HG02588 (cell line): Measurements from ENCODE around the gene ORAI3.
"Not testable (repeated sequence)": the region's sequence is repeated elsewhere in the genome, so short reads cannot be mapped to it uniquely, and the experiment has no call there.

Source experiments
- ATAC-seq: cut with Tn5 transposase; IDR thresholded peaks from one replicate; pipeline ENCODE4 v1.9.1; 2021; ENCODE audit warnings: mild to moderate bottlenecking, moderate library complexity; ENCODE audit not compliant: unreplicated experiment

ORAI3 gene

DNA sequence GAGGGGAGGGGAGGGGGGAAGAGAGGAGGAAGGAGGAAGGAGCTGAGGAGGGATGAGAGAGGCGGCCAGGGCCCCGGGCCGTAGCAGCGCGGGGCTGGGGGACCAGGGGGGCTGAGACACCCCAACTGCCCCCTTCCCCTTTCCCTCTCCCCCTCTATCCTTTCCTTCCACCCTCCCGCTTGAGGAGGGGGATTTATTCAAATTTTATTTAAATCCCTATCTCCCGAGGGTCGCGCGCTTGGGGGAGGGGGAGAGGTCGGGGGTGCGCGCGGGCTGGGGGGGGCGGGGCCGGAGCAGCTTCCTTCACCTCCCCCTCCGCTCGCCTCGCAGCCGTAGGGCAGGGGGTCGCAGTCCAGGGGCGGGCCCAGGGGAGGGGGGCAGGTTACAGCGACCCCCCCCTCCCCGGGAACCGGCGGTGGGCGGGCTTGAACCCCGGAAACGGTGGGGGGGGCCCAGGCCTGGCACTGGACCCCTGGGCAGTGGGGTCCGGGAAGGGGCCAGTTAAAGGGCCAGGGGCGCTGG lies 25.3 kb upstream of the ORAI3 start, which contains the start of gene FBXL19:
Gene FBXL19, plus strand, starts transcription at position 19 of the 522 bp plus-strand sequence. CDS start 2,183 bp downstream, outside the sequence.
- no peak for ATAC-seq

DNA sequence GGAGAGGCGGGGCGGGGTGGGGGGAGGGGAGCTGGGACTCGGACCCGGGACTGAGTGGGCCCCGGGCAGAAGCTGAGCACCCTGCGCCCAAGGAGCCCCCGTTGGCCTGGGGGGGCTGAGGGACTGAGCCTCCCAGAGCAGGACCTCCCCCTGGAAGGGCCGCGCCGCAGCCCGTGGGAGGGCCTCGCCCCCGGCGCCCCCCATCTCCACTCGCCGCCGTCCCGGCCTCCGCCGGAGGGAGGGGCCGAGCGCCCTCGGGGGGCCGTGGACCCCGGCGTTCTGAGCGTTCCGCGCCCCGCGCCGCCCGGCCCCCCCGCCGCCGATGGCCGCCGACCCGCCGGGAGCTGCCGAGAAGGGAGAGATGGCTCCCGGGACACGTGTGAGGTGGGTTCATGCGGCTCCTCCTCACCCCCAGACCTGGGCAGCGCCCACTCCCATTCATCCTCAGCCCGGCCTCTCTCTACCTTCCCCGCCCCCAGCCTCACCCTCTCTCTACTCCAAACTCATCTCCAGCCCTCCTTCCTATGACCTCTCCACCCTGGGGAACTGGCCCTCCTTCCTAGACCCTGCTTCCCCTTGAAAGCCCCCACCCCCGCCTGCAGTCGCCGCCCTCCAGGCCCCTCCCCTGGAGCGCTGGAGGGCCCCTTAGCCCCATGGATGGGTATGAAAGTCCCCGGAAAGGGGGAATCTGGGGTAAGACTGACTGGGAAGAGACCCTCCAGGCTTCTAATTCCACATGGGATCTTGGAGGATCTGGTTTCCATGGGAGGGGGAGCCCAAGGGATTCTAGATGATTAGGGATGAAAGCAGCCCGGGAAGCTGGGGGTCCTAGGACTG lies 24.6 kb upstream of the ORAI3 start:
- no peak for ATAC-seq

DNA sequence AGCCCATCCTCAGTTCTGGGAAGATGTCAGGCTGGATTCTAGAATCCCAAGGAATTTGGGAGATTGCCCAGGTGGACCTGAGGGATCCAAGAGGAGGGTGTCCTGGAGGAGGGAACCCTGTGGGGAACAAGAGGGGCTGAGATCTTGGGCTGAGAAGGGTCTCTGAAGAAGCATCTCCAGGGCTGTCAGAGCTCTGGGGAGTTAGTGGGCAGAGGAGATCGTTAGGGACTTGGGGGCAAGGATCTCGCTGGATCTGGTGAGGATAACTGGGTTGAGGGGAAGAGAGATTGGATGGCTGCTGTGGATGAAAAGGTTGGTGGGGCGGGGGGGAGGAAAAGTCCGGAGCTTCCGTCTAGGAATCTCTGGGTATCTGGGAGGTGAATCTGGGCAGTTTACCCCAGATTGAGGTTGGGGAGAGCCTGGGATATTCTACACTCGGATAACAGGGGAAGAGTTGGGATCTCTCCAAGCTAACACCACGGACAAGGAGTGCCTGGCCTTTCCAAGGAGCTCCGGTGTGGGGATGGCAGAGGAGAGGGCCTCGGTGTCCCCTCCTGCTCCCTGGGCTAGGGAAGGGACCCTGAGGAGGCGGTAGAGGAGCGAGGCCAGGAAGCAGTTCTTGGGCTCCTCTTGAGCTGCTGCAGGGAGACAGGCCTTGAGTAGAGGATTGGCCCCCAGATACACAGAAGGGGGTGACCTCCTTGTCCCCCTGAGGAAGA lies 23.8 kb upstream of the ORAI3 start:
- no peak for ATAC-seq

DNA sequence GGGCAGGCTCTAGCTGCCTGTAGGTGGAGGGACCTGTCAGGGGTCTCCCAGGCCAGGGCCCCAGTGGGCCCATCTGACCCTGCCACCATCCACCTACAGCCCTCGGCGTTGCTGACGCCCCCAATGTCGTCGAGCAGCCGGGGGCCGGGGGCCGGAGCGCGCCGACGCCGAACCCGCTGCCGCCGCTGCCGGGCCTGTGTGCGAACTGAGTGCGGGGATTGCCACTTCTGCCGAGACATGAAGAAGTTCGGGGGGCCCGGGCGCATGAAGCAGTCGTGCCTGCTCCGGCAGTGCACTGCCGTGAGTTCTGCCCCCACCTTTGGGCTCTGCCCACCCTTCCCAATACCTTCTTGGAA lies 23.3 kb upstream of the ORAI3 start:
- ATAC-seq = no peak

DNA sequence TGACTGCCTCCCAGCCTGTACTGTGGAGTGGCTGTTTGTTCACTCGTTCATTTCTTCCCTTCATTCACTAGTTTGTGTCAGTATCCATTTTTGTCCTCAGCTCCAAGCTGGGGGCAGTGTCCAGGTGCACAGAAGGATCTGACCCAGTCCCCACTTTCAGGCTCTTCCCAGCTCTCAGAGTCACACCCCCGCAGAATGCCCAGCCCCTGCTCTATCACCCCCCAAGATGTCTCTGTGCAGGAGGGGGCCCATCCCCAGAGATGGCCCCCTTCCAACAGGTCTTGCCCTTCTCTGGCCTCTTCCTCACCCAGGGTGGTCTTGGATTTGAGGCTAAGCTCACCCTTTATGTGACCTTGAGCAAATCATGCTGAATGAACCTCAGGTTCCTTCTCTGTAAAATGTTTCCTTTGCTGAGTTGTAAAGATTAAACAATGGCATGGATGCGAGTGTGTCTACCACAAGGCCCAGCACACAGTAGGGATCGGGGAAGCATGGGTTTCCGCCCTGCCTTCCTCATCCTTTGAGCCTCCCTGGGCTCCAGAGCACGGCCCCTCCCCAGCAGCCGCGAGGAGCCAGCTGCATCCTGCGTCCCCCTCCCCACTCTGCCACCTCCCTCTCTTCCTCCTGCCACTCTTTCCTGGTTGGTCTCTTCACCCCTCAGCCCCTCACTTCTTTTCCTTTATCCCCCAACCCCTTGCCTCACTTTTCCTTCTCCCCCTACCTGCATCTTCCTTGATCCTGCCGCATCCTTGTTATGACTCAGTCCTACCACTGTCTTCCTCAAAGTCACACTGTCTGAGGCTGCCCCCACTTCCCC lies 22.7 kb upstream of the ORAI3 start:
- ATAC-seq = no peak

DNA sequence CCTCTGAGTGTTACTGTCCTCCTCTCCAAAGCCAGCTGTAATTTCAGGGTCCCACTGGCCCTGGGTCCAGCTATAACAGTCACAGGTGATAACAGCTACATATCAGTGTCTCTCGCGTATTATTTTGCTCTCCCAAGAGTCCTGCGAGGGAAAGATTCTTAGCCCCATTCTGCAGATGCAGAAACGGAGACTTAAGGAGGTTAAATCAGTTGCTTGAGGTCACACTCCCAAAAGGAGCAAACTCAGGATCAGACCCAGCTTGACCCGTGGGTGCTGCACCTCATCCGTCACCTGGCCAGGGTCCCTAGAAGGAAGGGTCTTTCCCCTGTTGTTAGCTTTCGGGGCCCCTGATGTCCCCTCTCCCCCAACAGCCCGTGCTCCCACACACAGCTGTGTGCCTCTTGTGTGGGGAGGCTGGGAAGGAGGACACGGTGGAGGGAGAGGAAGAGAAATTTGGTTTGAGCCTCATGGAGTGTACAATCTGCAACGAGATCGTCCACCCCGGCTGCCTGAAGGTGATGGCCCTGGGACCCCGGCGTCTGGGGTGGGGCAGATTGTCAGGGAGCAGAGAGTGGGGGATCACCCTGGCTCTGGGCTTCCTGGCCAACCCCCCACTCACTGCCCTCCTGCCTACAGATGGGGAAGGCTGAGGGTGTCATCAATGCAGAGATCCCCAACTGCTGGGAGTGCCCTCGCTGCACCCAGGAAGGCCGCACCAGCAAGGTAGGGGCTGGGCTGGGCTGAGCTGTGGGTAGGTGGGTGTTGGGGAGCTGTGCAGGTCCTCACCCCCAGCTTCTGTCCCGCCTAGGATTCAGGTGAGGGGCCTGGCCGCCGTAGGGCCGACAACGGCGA lies 21.7 kb upstream of the ORAI3 start:
- no peak for ATAC-seq

DNA sequence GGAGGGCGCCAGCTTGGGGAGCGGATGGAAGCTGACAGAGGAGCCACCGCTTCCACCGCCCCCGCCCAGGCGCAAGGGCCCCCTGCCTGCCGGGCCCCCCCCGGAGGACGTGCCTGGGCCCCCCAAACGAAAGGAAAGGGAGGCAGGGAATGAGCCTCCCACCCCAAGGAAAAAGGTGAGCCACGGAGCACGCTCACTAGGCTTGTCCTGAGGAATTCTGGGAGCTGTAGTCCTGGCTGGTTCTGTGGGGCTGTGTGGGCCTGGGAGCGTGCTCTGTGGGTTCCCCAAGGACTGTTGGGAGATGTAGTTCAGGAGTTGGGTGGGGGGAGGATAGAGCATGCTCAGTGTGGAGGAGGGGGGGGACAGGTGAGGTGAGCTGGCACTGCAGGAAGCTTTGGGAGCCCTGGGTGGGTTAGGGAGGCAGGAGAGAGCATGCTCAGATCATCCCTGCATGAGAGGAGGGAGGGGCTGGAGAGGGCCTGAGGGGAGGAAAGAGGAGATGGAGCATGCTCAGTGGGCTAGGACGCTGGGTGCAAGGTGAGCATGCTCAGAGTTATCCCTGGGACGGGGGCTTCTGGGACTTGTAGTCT lies 21.0 kb upstream of the ORAI3 start:
- no peak for ATAC-seq

DNA sequence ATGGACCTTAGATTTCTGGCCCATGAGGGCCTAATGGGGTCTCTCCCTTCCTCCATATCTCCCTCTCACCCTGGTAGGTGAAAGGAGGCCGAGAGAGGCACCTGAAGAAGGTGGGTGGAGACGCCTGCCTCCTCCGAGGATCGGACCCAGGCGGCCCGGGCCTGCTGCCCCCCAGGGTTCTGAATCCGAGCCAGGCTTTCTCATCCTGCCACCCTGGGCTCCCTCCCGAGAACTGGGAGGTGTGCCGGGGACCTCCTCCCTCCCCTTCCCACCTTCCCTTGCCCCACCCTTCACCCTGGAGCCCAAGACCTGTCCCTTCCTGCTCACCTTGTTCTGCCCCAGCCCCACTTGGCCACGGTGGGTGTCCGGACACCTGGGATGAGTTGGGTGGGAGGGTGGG lies 20.5 kb upstream of the ORAI3 start:
- no peak for ATAC-seq

DNA sequence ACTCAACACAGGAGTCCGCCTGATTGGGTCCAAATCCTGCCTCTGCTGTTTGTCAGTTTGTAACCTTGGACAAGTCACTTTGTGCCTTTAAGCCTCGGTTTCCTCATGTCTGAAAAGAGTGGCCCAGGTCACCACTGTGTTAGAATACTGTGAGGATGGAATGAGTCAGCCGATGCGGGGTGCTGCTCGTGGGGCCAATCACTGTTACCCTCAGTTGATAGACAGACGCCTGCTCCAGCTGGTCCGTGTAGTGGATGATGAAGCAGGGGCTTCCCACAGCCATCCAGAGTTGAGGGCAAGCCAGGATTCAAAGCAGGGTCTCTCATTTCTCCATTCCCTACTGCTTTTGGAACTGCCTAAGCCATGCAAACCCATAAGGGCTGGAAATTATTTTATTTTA lies 19.7 kb upstream of the ORAI3 start:
- ATAC-seq = no peak

DNA sequence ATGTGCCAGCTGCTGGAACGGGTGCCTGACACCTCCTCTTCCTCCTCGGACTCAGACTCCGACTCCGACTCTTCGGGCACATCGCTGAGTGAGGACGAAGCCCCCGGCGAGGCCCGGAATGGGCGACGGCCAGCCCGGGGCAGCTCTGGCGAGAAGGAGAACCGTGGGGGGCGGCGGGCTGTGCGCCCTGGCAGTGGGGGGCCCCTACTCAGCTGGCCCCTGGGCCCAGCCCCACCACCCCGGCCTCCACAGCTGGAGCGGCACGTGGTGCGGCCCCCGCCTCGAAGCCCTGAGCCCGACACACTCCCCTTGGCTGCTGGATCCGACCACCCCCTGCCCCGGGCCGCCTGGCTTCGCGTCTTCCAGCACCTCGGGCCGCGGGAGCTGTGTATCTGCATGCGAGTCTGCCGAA lies 18.7 kb upstream of the ORAI3 start:
- no peak for ATAC-seq

DNA sequence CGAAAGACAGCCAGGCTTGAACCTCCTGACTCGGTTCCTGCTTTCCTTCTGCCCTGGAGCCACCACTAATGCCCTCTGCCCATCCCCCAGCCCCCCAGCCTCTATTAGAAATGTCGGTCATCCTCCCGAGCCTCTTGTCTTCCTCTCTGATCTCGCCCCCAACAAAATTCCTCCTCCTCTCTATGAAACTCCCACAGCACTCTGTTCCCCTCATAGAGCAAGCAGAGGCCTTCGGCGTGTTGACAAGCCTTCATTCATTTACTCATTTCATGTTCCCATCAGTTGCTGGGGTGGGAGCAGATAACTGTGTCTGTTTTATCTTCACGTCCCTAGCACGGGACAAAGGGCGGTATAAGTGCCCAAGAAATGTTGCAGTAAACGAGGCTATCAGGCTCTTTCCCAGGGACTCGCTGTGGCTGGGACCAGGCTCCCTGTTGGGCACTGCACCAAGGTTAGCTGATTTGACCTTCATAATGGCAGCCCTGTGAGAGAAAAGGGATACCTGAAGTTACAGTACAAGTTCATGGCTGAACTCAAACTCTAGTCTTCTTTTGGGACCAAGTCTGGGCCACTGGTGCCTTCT lies 17.7 kb upstream of the ORAI3 start:
- ATAC-seq = no peak

DNA sequence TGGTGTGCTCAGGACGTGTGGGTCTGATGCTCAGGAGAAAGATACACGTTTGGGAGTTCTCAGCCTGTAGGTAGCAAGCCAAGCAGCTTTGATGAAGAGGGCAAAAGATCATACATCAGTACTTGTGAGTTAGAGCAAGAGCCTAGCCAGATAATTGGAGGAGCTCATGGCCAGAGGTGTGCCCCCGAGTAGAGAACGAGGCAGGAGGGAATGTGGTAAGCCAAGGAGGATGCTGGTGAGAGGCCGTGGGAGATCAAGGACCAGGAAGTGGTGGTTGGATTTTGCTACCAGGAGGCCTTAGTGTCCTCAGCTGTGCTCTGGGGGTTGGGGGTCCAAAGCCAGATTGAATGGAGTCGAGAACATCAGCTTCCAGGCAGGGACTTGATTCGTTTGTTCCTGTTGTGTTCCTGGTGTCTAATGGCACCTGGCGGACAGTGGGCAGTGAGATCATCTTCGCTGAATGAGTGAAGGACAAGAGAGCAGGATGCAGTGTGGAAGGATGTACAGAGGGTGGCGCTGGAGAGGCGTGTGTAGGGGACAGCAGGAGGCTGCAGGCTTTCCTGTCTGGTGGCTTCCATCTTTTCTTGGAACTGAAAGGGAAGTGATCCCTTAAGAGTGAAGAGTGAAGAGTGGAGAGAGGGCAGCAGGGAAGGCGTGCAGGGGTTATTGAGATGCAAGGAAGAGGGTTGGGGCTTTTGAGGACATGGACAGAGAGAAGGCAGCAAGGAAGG lies 13.9 kb upstream of the ORAI3 start:
- no peak for ATAC-seq

DNA sequence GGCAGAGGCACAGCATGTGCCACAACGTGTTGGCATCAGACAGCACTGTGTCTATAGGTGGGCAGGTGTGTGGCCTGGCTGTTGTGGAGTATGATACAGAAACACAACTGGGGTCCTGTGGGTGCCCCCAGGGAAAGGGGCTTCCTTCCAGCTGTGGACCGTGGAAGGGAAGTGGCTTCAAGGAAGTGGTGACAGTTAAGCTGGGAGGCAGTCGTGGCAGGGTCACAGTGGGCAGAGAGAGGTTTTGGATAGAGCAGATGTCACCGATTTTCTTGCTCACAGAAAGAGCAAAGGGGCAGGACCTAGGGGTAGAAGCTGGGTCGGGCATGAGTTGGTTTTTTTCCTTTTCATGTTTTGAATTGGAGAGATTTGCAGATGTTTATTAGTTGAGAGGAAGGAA lies 11.2 kb upstream of the ORAI3 start:
- no peak for ATAC-seq

DNA sequence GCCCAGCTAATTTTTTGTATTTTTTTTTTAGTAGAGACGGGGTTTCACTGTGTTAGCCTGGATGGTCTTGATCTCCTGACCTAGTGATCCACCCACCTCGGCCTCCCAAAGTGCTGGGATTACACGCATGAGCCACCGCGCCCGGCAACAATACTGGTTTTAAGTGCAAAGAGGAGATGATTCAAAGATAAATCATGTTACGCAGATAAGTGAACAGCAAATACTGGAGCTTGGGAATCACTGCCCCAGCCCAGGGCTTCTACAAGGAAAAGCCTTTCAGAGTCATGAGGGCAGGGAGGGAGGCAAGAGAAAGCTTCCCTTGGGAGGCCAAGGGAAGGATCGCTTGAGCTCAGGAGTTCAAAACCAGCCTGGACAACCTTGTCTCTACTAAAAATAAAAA lies 9.3 kb upstream of the ORAI3 start:
- ATAC-seq = not testable (repeated sequence)

DNA sequence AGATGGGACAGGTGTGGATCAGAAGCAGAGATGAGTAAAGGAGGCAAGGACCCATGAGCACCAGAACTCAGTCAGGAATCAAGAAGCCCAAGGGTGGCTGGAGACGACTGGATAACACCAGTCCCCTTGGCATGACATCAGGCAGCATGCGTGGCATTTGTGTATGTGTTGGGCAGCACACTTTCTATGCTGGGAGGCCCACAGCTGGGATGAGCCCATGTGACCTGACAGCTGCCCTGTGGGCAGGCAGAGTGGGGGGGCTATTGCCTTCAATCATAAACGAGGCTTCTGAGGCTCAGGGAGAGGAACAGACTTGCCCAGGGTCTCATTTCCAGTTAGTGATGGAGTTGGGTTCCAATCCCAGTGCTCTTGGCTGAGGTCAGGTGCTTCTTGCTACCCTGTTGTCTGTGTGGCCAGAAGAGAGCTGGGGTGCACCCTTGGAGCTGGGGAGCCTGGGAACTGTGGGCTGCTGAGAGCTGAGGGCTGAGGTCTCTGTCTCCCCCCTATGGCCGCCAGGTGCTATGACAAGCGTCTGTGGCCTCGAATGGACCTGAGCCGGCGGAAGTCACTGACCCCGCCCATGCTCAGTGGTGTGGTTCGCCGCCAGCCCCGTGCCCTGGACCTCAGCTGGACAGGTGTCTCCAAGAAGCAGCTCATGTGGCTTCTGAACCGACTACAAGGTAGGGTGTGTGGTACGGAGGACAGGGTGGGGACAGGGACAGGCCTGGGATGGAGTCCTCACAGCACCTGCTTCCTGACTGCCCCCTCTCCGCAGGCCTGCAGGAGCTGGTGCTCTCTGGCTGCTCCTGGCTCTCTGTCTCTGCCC lies 7.1 kb upstream of the ORAI3 start:
- peak; percentile 86 for ATAC-seq

DNA sequence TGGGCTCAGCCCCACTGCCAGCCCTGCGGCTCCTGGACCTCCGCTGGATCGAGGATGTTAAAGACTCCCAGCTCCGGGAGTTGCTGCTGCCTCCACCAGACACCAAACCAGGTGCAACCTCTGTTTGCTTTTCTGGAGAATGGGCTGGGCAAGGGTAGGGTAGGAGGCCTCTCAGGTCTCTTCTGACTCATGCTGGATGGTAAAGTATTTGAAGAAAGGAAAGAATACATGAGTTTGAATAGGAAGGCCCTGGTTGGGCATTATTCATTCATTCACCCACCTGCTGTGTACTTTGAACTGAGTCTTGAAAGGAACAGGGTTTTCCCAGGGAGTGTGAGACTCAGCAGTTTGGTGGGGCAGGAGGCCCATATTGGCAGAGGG lies 6.5 kb upstream of the ORAI3 start:
- ATAC-seq = no peak

DNA sequence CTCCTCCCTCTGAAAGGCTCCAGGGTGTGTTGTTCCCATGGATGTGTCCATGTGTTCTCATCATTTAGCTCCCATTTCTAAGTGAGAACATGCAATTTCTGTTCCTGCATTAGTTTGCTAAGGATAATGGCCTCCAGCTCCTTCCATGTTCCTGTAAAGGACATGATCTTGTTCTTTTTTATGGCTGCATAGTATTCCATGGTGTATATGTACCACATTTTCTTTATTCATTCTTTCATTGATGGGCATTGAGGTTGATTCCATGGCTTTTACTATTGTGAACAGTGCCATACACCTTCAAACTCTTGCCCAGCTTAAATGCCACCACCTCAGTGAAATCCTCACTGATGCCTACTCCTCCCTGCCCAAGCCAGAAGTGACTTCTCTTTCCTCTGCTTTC lies 4.5 kb upstream of the ORAI3 start:
- no peak for ATAC-seq
